Bronchial epithelial cell (primary cell): ENCODE measurements around the gene IFITM10. TPM values are rescaled to one million over a fixed set of nuclear protein-coding genes. Genes with fewer than 3 reads are reported as not detected.

ENCODE experiments used
- DNase-seq: peaks from one replicate; pipeline ENCODE4 v3.0.0-alpha.2; 2010; ENCODE audit warnings: low read depth
- FAIRE-seq: peaks from 2 replicates; lab custom pipeline; 2011; peaks lifted over from hg19 to GRCh38; lab: Jason Lieb, UNC
- H3K27me3 ChIP-seq: 2 replicates; pipeline ENCODE4 v1.5.1; 2011; ENCODE audit warnings: low read length; ENCODE audit not compliant: control insufficient read depth, insufficient read depth
- H3K36me3 ChIP-seq: 2 replicates; pipeline ENCODE4 v1.5.1; 2011; ENCODE audit warnings: low read length; ENCODE audit not compliant: control insufficient read depth, insufficient read depth
- H3K4me3 ChIP-seq: 2 replicates; pipeline ENCODE4 v1.5.1; 2011; ENCODE audit warnings: mild to moderate bottlenecking, low read depth, low read length, control low read depth
- total RNA-seq: library from RNA; depleted of rRNA; stranded (reverse); fragments of >200 nt; gene quantifications from 2 replicates; pipeline ENCODE4 v1.2.1, GENCODE V29; 2014
- TF ChIP-seq, protein P1 (sequence below): IDR thresholded peaks from 2 replicates; pipeline ENCODE4 v1.5.1; 2011; ENCODE audit warnings: mild to moderate bottlenecking, moderate library complexity, low read length, control low read depth, inconsistent platforms; ENCODE audit not compliant: insufficient read depth, severe bottlenecking

IFITM10 gene
- total RNA-seq, 1 donor from 2014 or later, result 1.3 TPM

- no peaks in the 10 kb centered on the region for H3K27me3 ChIP-seq
- no peaks in the 10 kb centered on the region for H3K36me3 ChIP-seq
- H3K4me3 ChIP-seq, result no peak overlapping the region
- FAIRE-seq, result no peak
- no peak for DNase-seq
- TF ChIP-seq, protein P1, sequence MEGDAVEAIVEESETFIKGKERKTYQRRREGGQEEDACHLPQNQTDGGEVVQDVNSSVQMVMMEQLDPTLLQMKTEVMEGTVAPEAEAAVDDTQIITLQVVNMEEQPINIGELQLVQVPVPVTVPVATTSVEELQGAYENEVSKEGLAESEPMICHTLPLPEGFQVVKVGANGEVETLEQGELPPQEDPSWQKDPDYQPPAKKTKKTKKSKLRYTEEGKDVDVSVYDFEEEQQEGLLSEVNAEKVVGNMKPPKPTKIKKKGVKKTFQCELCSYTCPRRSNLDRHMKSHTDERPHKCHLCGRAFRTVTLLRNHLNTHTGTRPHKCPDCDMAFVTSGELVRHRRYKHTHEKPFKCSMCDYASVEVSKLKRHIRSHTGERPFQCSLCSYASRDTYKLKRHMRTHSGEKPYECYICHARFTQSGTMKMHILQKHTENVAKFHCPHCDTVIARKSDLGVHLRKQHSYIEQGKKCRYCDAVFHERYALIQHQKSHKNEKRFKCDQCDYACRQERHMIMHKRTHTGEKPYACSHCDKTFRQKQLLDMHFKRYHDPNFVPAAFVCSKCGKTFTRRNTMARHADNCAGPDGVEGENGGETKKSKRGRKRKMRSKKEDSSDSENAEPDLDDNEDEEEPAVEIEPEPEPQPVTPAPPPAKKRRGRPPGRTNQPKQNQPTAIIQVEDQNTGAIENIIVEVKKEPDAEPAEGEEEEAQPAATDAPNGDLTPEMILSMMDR, result no peak
Measured at GRCh38 chr11:1708716-1709115, 41.7 kb downstream of the IFITM10 start.

DNA sequence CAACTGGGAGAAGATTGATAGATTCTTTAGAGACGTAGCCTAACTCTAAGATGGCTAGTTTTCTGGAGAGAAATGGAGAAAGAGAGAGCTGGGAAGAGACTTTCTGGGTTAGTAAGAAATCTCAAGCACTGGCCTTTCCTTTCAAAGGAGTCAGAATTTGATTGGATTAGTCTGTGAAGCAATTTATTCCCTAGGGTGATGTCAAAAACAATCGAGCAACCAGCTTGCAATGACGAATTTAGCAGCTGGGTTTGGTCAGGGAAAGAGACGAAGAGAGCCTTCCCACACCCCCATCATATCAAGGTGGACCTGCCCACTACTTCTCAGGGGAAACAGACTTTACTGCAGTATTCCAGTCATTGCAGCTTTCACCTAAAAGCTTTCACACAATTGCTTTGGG lies 42.6 kb downstream of the IFITM10 start:
- Histone ChIP-seq H3K27me3 (no peaks in the 10 kb centered on the region), H3K4me3 (no peak overlapping the region), H3K36me3 (no peaks in the 10 kb centered on the region)
- DNase-seq (no peak), FAIRE-seq (no peak)
- TF ChIP-seq, protein P1, result no peak

DNA sequence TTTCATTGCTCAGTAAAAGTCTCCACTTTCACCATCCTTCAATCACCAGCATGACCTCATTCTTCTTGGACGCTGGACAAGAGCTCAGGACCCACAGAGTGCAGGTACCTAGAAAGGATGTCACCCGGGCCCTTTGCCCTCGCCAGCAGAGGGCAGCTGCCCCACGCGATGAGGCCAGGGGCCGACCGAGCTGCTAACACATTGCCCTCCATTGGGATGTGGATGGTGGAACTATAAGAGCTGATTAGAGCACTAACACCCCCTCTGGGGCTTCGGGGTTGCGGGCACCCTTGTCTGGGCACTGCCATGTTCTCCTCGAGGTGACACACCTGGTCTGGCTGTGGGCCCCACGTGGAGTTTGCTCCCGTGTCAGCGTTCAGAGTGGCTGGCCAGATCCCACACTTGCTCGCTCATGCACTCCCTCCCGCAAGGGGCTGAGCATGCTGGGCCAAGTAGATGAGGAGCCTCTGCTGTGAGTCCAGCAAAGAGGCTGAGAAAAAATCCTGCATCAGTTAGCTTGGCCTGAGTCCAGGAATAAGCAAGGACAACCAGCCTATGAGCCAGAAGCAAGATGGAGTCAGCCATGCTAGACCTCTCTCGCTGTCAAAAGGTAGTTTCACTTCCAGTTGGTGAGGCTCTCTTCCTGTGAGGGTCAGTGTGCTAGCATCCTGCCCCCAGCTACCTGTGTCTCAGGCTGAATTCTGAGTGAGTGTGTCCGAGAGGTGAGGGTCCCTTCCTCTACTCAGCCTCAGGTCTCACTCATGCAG lies 43.6 kb downstream of the IFITM10 start:
- Histone ChIP-seq H3K36me3 (no peaks in the 10 kb centered on the region), H3K27me3 (no peaks in the 10 kb centered on the region), H3K4me3 (no peak overlapping the region)
- DNase-seq, result no peak
- TF ChIP-seq, protein P1, result no peak
- no peak for FAIRE-seq

- TF ChIP-seq, protein P1, result no peak
- FAIRE-seq (no peak), DNase-seq (peak; percentile 32)
- Histone ChIP-seq H3K4me3 (no peak overlapping the region), H3K27me3 (no peaks in the 10 kb centered on the region), H3K36me3 (no peaks in the 10 kb centered on the region)
Measured at GRCh38 chr11:1705126-1706052, 45.0 kb downstream of the IFITM10 start.

DNA sequence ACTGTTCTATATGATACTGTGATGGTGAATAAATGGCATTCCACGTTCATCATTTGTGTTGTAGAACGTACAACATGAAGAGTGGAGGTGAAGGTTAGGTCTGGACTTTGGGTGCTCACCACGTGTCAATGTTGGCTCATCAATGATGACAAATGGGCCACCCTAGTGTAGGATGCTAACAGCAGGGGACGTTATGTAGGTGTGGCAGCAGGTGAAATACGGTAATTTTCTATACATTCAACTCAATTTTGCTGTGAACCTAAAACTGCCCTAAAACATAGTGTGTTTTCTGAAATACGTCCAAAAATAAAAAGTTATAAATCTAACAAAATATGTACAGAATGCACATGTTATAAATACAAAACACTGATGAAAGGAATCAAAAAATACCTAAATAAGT lies 47.2 kb downstream of the IFITM10 start:
- no peak overlapping the region for H3K4me3 ChIP-seq
- FAIRE-seq (no peak), DNase-seq (no peak)
- H3K36me3 ChIP-seq, result no peaks in the 10 kb centered on the region
- TF ChIP-seq, protein P1, result no peak
- H3K27me3 ChIP-seq, result no peaks in the 10 kb centered on the region
